Memory B cell (primary cell): ENCODE data around the gene CDYL.
"Not testable (repeated sequence)": the region's sequence is repeated elsewhere in the genome, so short reads cannot be mapped to it uniquely, and the experiment has no call there.

Experiments used
- ATAC-seq: fragments of 150-1000 bp; cut with Tn5 transposase; 2 replicates; pipeline ENCODE4 v1.10.0; 2021; ENCODE audit warnings: low read depth, mild to moderate bottlenecking, moderate library complexity
- DNase-seq, 2 donors: peaks; one replicate each; pipeline ENCODE4 v3.0.0; 2022; ENCODE audit warnings: low spot score in 2 of 2
- H3K27ac Mint-ChIP-seq: one replicate; pipeline ENCODE4 v1.8.0; 2022; ENCODE audit warnings: mild to moderate bottlenecking, moderate library complexity, mixed read lengths
- H3K27me3 Mint-ChIP-seq: one replicate; pipeline ENCODE4 v1.8.0; 2022; ENCODE audit warnings: mixed read lengths
- H3K36me3 Mint-ChIP-seq: one replicate; pipeline ENCODE4 v1.8.0; 2022; ENCODE audit warnings: mild to moderate bottlenecking, mixed read lengths
- H3K4me1 Mint-ChIP-seq: one replicate; pipeline ENCODE4 v1.8.0; 2022; ENCODE audit warnings: mixed read lengths
- H3K4me3 Mint-ChIP-seq: one replicate; pipeline ENCODE4 v1.8.0; 2022; ENCODE audit warnings: mild to moderate bottlenecking, moderate library complexity, mixed read lengths
- H3K9me3 Mint-ChIP-seq: one replicate; pipeline ENCODE4 v1.8.0; 2022; ENCODE audit warnings: mixed read lengths

CDYL gene

GRCh38 chr6:4994741-4995140 lies 218.5 kb downstream of the CDYL start:
- Mint-ChIP-seq H3K27me3 (no peaks in the 10 kb centered on the region), H3K9me3 (no peaks in the 10 kb centered on the region), H3K4me1 (no peaks in the 10 kb centered on the region), H3K27ac (no peak overlapping the region), H3K4me3 (no peak overlapping the region), H3K36me3 (peaks cover 36% of the 10 kb centered on the region)
- DNase-seq, result no peak
- no peak for ATAC-seq

GRCh38 chr6:4997862-4998261 lies 221.7 kb downstream of the CDYL start:
- Mint-ChIP-seq H3K4me1 (no peaks in the 10 kb centered on the region), H3K27ac (no peak overlapping the region), H3K9me3 (no peaks in the 10 kb centered on the region), H3K4me3 (no peak overlapping the region), H3K27me3 (no peaks in the 10 kb centered on the region), H3K36me3 (peaks cover 23% of the 10 kb centered on the region)
- DNase-seq, result no peak
- ATAC-seq, result no peak

GRCh38 chr6:4999586-4999985 lies 223.4 kb downstream of the CDYL start:
- H3K4me3 Mint-ChIP-seq, result no peak overlapping the region

GRCh38 chr6:5003604-5004372 lies 227.6 kb downstream of the CDYL start, which contains the start of gene RPP40:
Gene RPP40, minus strand, starts transcription at chr6:5004037. Its CDS starts 35 bp downstream, at chr6:5004002.
- DNase-seq (peak; percentile 98), ATAC-seq (peak; percentile 92)
- Mint-ChIP-seq H3K27ac (peak within 1 kb of the TSS; percentile 82), H3K9me3 (no peaks in the 10 kb centered on the region), H3K36me3 (no peaks in the 10 kb centered on the region), H3K4me1 (peaks cover 2% of the 10 kb centered on the region), H3K4me3 (peak within 1 kb of the TSS; percentile 85), H3K27me3 (no peaks in the 10 kb centered on the region)

More at GRCh38 chr6:4999586-4999985, 223.4 kb downstream of the CDYL start:
- H3K9me3 Mint-ChIP-seq, result no peaks in the 10 kb centered on the region
- H3K4me1 Mint-ChIP-seq, result peaks cover 2% of the 10 kb centered on the region
- H3K36me3 Mint-ChIP-seq, result peaks cover 18% of the 10 kb centered on the region
- H3K27me3 Mint-ChIP-seq, result no peaks in the 10 kb centered on the region
- no peak for DNase-seq
- ATAC-seq, result no peak
- no peak overlapping the region for H3K27ac Mint-ChIP-seq

- Mint-ChIP-seq H3K27ac (peak overlapping the region; percentile 82), H3K4me3 (peak overlapping the region; percentile 85), H3K9me3 (no peaks in the 10 kb centered on the region), H3K27me3 (no peaks in the 10 kb centered on the region), H3K4me1 (peaks cover 2% of the 10 kb centered on the region), H3K36me3 (no peaks in the 10 kb centered on the region)
- DNase-seq (no peak), ATAC-seq (peak; percentile 0)
Measured at GRCh38 chr6:5004373-5005037, 228.3 kb downstream of the CDYL start.

- not testable (repeated sequence) for H3K4me1 Mint-ChIP-seq, DNase-seq, H3K4me3 Mint-ChIP-seq, H3K36me3 Mint-ChIP-seq, H3K27me3 Mint-ChIP-seq, ATAC-seq, H3K27ac Mint-ChIP-seq, H3K9me3 Mint-ChIP-seq
Measured at GRCh38 chr6:5005038-5005433, 228.8 kb downstream of the CDYL start.
